Mammary epithelial cell (primary cell): ENCODE data around the gene KANTR.

Source experiments
- EZH2 ChIP-seq: IDR thresholded peaks from 2 replicates; pipeline ENCODE4 v1.6.1; 2012; ENCODE audit warnings: low read length, inconsistent platforms, borderline replicate concordance
- TF ChIP-seq, protein P1 (sequence below), 2 donors: IDR thresholded peaks in 1 of 2; conservative IDR thresholded peaks in 1 of 2; 2 replicates each; pipeline ENCODE4 v1.5.1; 2011 to 2012; ENCODE audit warnings: inconsistent platforms in 2 of 2, low read length in 2 of 2, mild to moderate bottlenecking in 2 of 2, control low read depth in 1 of 2, low read depth in 1 of 2; ENCODE audit not compliant: insufficient read depth in 1 of 2; ENCODE audit errors: extremely low read depth in 1 of 2

- TF ChIP-seq EZH2: no peak
- TF ChIP-seq, protein P1, sequence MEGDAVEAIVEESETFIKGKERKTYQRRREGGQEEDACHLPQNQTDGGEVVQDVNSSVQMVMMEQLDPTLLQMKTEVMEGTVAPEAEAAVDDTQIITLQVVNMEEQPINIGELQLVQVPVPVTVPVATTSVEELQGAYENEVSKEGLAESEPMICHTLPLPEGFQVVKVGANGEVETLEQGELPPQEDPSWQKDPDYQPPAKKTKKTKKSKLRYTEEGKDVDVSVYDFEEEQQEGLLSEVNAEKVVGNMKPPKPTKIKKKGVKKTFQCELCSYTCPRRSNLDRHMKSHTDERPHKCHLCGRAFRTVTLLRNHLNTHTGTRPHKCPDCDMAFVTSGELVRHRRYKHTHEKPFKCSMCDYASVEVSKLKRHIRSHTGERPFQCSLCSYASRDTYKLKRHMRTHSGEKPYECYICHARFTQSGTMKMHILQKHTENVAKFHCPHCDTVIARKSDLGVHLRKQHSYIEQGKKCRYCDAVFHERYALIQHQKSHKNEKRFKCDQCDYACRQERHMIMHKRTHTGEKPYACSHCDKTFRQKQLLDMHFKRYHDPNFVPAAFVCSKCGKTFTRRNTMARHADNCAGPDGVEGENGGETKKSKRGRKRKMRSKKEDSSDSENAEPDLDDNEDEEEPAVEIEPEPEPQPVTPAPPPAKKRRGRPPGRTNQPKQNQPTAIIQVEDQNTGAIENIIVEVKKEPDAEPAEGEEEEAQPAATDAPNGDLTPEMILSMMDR (conservative IDR thresholded peaks at IDR 0.05 in 1 of 2, IDR thresholded peaks at IDR 0.05 in 1 of 2; ENCODE audit: extremely low read depth in 1 of 2, insufficient read depth in 1 of 2, low read depth in 1 of 2, low read length in 2 of 2): no peak
These were observed 65.2 kb downstream of the KANTR start for GRCh38 chrX:53159184-53159583.
